Measurements from ENCODE around the gene ASPSCR1. TPM values are rescaled to one million over a fixed set of nuclear protein-coding genes. Genes with fewer than 3 reads are reported as not detected.
A peak's percentile ranks its signal among the peaks of the same experiment; 100 is the strongest.

ASPSCR1 gene
- total and polyA plus RNA-seq, 2 of the 13 experiments (the other 11 are each of a cell fraction or from before 2014, with no cell fraction given) = 274 to 314 TPM

DNA sequence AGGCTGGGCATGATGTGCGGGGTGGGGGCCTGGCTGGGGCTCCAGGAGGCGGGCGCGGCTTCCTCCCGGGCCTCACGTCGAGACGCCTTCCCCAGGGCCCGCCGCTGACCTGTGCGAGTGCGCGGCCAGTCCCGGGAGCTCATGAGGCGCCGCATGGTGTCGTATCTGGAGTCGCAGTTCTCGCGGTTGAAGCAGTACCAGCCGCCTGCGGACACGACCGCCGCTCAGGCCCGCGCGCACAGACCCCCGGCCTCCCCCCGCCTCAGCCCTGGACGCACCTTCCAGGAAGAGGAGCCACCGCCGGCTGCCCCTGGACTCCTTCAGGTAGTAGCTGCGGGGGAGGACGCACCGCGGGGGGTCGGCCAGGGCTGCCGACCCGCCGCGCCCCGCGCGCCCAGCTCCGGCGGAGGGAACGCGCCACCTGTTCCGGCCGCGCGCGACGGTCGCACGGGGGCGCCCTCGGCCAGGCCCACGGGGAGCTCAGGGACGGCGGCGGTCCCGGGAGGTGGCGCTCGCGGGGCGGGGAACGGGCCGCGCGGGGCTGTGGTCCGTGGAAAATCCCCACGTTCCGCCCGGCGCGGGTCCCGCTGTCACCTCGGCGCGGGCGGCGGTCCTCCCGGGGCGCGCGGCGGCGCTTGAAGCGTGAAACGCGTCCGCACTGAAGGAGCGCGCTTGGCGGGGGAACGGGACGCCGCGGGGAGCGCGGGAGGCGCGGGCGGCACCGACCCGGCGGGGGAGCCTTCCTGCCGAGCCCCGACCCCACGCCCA, 17.9 kb upstream of the ASPSCR1 start (continued):
- TF ChIP-seq HOMEZ (CRISPR knock-in tag; IDR thresholded peaks at IDR 0.05; ENCODE audit: low read depth) = no peak
- no peak for TF ChIP-seq ZNF530 (CRISPR knock-in tag; IDR thresholded peaks at IDR 0.05; ENCODE audit: low read depth)
- TF ChIP-seq HNF1B (CRISPR knock-in tag; IDR thresholded peaks at IDR 0.05) = no peak
- no peak for TF ChIP-seq ZNF710 (CRISPR knock-in tag; IDR thresholded peaks at IDR 0.05; ENCODE audit: borderline replicate concordance)
- TF ChIP-seq, protein P1, sequence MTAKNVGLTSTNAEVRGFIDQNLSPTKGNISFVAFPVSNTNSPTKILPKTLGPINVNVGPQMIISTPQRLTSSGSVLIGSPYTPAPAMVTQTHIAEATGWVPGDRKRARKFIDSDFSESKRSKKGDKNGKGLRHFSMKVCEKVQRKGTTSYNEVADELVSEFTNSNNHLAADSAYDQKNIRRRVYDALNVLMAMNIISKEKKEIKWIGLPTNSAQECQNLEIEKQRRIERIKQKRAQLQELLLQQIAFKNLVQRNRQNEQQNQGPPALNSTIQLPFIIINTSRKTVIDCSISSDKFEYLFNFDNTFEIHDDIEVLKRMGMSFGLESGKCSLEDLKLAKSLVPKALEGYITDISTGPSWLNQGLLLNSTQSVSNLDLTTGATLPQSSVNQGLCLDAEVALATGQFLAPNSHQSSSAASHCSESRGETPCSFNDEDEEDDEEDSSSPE (CRISPR knock-in tag; IDR thresholded peaks at IDR 0.05) = no peak
- no peak for TF ChIP-seq RORA (CRISPR knock-in tag; IDR thresholded peaks at IDR 0.05)
- TF ChIP-seq ZNF317 (CRISPR knock-in tag; IDR thresholded peaks at IDR 0.05) = no peak
- no peak for TF ChIP-seq SIX4 (CRISPR knock-in tag; IDR thresholded peaks at IDR 0.05)
- no peak; the same call in 1 of the 2 replicates for TF ChIP-seq ZNF772 (CRISPR knock-in tag; IDR thresholded peaks at IDR 0.05)
- no peak for TF ChIP-seq KDM1A (CRISPR knock-in tag; IDR thresholded peaks at IDR 0.05)
- no peak for TF ChIP-seq ZFP37 (CRISPR knock-in tag; IDR thresholded peaks at IDR 0.05; ENCODE audit: borderline replicate concordance)
- no peak for TF ChIP-seq ZNF879 (CRISPR knock-in tag; IDR thresholded peaks at IDR 0.05)
- peak; percentile 6; the same call in 1 of the 2 replicates for TF ChIP-seq ZSCAN25 (CRISPR knock-in tag; IDR thresholded peaks at IDR 0.05)
- TF ChIP-seq GABPB1 (CRISPR knock-in tag; IDR thresholded peaks at IDR 0.05) = peak; percentile 48; the same call in 1 of the 2 replicates
- TF ChIP-seq ZNF33A (CRISPR knock-in tag; IDR thresholded peaks at IDR 0.05; ENCODE audit: borderline replicate concordance) = no peak
- no peak for TF ChIP-seq GATAD1 (CRISPR knock-in tag; IDR thresholded peaks at IDR 0.05)
- TF ChIP-seq, protein P2, sequence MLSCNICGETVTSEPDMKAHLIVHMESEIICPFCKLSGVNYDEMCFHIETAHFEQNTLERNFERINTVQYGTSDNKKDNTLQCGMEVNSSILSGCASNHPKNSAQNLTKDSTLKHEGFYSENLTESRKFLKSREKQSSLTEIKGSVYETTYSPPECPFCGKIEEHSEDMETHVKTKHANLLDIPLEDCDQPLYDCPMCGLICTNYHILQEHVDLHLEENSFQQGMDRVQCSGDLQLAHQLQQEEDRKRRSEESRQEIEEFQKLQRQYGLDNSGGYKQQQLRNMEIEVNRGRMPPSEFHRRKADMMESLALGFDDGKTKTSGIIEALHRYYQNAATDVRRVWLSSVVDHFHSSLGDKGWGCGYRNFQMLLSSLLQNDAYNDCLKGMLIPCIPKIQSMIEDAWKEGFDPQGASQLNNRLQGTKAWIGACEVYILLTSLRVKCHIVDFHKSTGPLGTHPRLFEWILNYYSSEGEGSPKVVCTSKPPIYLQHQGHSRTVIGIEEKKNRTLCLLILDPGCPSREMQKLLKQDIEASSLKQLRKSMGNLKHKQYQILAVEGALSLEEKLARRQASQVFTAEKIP (CRISPR knock-in tag; IDR thresholded peaks at IDR 0.05; ENCODE audit: borderline replicate concordance) = no peak
- TF ChIP-seq, protein P3, sequence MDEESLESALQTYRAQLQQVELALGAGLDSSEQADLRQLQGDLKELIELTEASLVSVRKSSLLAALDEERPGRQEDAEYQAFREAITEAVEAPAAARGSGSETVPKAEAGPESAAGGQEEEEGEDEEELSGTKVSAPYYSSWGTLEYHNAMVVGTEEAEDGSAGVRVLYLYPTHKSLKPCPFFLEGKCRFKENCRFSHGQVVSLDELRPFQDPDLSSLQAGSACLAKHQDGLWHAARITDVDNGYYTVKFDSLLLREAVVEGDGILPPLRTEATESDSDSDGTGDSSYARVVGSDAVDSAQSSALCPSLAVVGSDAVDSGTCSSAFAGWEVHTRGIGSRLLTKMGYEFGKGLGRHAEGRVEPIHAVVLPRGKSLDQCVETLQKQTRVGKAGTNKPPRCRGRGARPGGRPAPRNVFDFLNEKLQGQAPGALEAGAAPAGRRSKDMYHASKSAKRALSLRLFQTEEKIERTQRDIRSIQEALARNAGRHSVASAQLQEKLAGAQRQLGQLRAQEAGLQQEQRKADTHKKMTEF (CRISPR knock-in tag; IDR thresholded peaks at IDR 0.05) = peak; percentile 7; the same call in 1 of the 2 replicates
